ENCODE results near the gene CDK12.
"Not testable (repeated sequence)": the region's sequence is repeated elsewhere in the genome, so short reads cannot be mapped to it uniquely, and the experiment has no call there.

CDK12 gene

GRCh38 chr17:39533891-39534290, 72.6 kb downstream of the CDK12 start:
- H3K9me3 Mint-ChIP-seq, result no peaks in the 10 kb centered on the region
- peaks cover 35% of the 10 kb centered on the region for H3K36me3 Mint-ChIP-seq (ENCODE audit: low read depth)
- H3K27me3 Mint-ChIP-seq (ENCODE audit: low read depth, poor library complexity), result no peaks in the 10 kb centered on the region
- no peak for TF ChIP-seq CTCF (IDR thresholded peaks at IDR 0.05)
- no peaks in the 10 kb centered on the region for H3K4me1 Mint-ChIP-seq
- H3K27ac Mint-ChIP-seq, result no peak overlapping the region
- no peak overlapping the region for H3K4me3 Mint-ChIP-seq
- no peak for DNase-seq

DNA sequence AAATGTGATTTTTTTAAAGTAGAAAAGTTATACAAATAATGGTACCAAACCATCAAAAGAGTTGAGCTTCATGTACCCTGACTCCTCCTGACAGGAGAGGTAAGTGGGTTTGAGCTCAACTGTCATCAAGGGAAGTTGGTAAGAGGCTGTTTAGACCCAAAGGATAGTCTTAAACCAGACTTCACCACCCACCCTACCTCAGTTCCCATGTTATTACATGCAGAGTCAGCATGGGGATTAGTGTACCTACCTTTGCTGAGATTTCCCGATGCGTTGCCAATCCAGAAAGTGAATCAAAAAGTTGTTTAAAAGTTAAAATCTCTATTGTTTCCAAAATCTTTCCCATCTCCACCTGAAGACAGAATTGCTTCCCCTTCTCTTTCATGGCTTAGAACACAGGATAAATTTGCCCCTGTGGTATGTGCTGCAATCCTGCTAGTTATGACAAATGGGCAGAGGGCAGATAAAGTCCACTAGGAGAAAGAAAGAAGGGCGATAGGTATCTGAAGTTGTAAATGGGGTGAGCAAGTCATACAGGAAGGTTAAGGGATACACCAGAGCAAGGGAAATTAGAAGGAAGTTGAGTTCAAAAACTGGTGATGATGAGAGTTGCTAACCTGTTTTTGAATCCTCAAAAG, 73.6 kb downstream of the CDK12 start:
- Mint-ChIP-seq H3K4me3 (no peak overlapping the region), H3K36me3 (ENCODE audit: low read depth) (peaks cover 28% of the 10 kb centered on the region), H3K27me3 (ENCODE audit: low read depth, poor library complexity) (no peaks in the 10 kb centered on the region), H3K27ac (no peak overlapping the region), H3K9me3 (no peaks in the 10 kb centered on the region), H3K4me1 (no peaks in the 10 kb centered on the region)
- no peak for DNase-seq
- no peak for TF ChIP-seq CTCF (IDR thresholded peaks at IDR 0.05)

GRCh38 chr17:39536468-39536867, 75.2 kb downstream of the CDK12 start:
- Mint-ChIP-seq H3K27ac (no peak overlapping the region), H3K27me3 (ENCODE audit: low read depth, poor library complexity) (no peaks in the 10 kb centered on the region), H3K9me3 (no peaks in the 10 kb centered on the region), H3K36me3 (ENCODE audit: low read depth) (peaks cover 17% of the 10 kb centered on the region), H3K4me1 (no peaks in the 10 kb centered on the region), H3K4me3 (no peak overlapping the region)
- no peak for DNase-seq
- TF ChIP-seq CTCF (IDR thresholded peaks at IDR 0.05), result no peak

GRCh38 chr17:39537364-39537763, 76.1 kb downstream of the CDK12 start:
- H3K4me3 Mint-ChIP-seq; DNase-seq; H3K27me3 Mint-ChIP-seq (ENCODE audit: low read depth, poor library complexity); H3K27ac Mint-ChIP-seq; H3K9me3 Mint-ChIP-seq; H3K4me1 Mint-ChIP-seq: not testable (repeated sequence)
- H3K36me3 Mint-ChIP-seq (ENCODE audit: low read depth), result peaks cover 16% of the 10 kb centered on the region

- Mint-ChIP-seq H3K4me1 (no peaks in the 10 kb centered on the region), H3K9me3 (no peaks in the 10 kb centered on the region), H3K27ac (no peak overlapping the region), H3K4me3 (no peak overlapping the region), H3K36me3 (ENCODE audit: low read depth) (peaks cover 11% of the 10 kb centered on the region), H3K27me3 (ENCODE audit: low read depth, poor library complexity) (peaks cover 3% of the 10 kb centered on the region)
- DNase-seq, result no peak
- no peak for TF ChIP-seq CTCF (IDR thresholded peaks at IDR 0.05)
Measured at GRCh38 chr17:39538866-39539265, 77.6 kb downstream of the CDK12 start.

- no peak for TF ChIP-seq CTCF (IDR thresholded peaks at IDR 0.05)
- peaks cover 12% of the 10 kb centered on the region for H3K36me3 Mint-ChIP-seq (ENCODE audit: low read depth)
- no peaks in the 10 kb centered on the region for H3K9me3 Mint-ChIP-seq
- no peak for DNase-seq
- H3K4me1 Mint-ChIP-seq, result no peaks in the 10 kb centered on the region
- H3K4me3 Mint-ChIP-seq, result no peak overlapping the region
- no peak overlapping the region for H3K27ac Mint-ChIP-seq
- peaks cover 3% of the 10 kb centered on the region for H3K27me3 Mint-ChIP-seq (ENCODE audit: low read depth, poor library complexity)
Measured at GRCh38 chr17:39540611-39541010, 79.3 kb downstream of the CDK12 start.

All from nephron progenitor cell (in vitro differentiated cells).